HG03571 (cell line): Measurements from ENCODE around the gene NPM3.

Experiments
- ATAC-seq: cut with Tn5 transposase; IDR thresholded peaks from one replicate; pipeline ENCODE4 v1.9.1; 2021; ENCODE audit not compliant: unreplicated experiment

NPM3 gene

GRCh38 chr10:101782811-101783735, at the start of gene NPM3:
Gene NPM3, minus strand, starts transcription at chr10:101783446. Its CDS starts 56 bp downstream, at chr10:101783390.
- peak; percentile 43 for ATAC-seq

GRCh38 chr10:101832325-101832771, 49.1 kb upstream of the NPM3 start:
- ATAC-seq = no peak

- ATAC-seq = no peak
Measured at GRCh38 chr10:101831169-101831811, 48.0 kb upstream of the NPM3 start.

GRCh38 chr10:101830322-101831168, 47.3 kb upstream of the NPM3 start:
- ATAC-seq = peak; percentile 49

- ATAC-seq = peak; percentile 9
Measured at GRCh38 chr10:101829561-101830315, 46.5 kb upstream of the NPM3 start.

- ATAC-seq = no peak
Measured at GRCh38 chr10:101828766-101829551, 45.7 kb upstream of the NPM3 start.

- ATAC-seq = no peak
Measured at GRCh38 chr10:101827919-101828600, 44.8 kb upstream of the NPM3 start.

- no peak for ATAC-seq
Measured at GRCh38 chr10:101826852-101827434, 43.7 kb upstream of the NPM3 start.

GRCh38 chr10:101824736-101825135, 41.5 kb upstream of the NPM3 start:
- ATAC-seq = no peak

GRCh38 chr10:101818872-101819633, 35.8 kb upstream of the NPM3 start:
- ATAC-seq = peak; percentile 6

- ATAC-seq = peak; percentile 84
Measured at GRCh38 chr10:101818119-101818871, 35.0 kb upstream of the NPM3 start, which contains the start of gene OGA. Gene OGA, minus strand, starts transcription at chr10:101818444. Its CDS starts 422 bp downstream, at chr10:101818022.

- peak; percentile 3 for ATAC-seq
Measured at GRCh38 chr10:101817337-101818118, 34.3 kb upstream of the NPM3 start.

- no peak for ATAC-seq
Measured at GRCh38 chr10:101816913-101817336, 33.7 kb upstream of the NPM3 start.

GRCh38 chr10:101816376-101816775, 33.1 kb upstream of the NPM3 start:
- no peak for ATAC-seq

- ATAC-seq = no peak
Measured at GRCh38 chr10:101814466-101815071, 31.3 kb upstream of the NPM3 start.

- ATAC-seq = no peak
Measured at GRCh38 chr10:101812606-101813005, 29.4 kb upstream of the NPM3 start.
